Transverse colon (tissue), 4 donors: ENCODE measurements around the gene IFI27. TPM values are rescaled to one million over a fixed set of nuclear protein-coding genes. Genes with fewer than 3 reads are reported as not detected.
A peak's percentile ranks its signal among the peaks of the same experiment; 100 is the strongest.

Experiments
- DNase-seq: peaks from one replicate; pipeline ENCODE4 v3.0.0-alpha.2; 2019
- H3K27ac ChIP-seq, 4 donors: fragments of 200-600 bp; sonication (generic); 2 replicates each; pipeline ENCODE4 v1.5.1; 2016 to 2018; ENCODE audit warnings: inconsistent platforms in 4 of 4
- H3K27me3 ChIP-seq: fragments of 200-600 bp; sonication (generic); 2 replicates; pipeline ENCODE4 v1.5.1; 2017; ENCODE audit warnings: inconsistent platforms
- H3K36me3 ChIP-seq, 4 donors: fragments of 200-600 bp; sonication (generic); 2 replicates each; pipeline ENCODE4 v1.5.1; 2017 to 2019; ENCODE audit warnings: inconsistent platforms in 4 of 4
- H3K4me1 ChIP-seq, 4 donors: fragments of 200-600 bp; sonication (generic); 2 replicates each; pipeline ENCODE4 v1.5.1; 2017 to 2020; ENCODE audit warnings: inconsistent platforms in 4 of 4
- H3K4me3 ChIP-seq, 4 donors: fragments of 200-600 bp; sonication (generic); 1 replicate in 1 of 4; 2 replicates in 3 of 4; pipeline versions ENCODE4 v1.5.1 to v1.6.1; 2017 to 2019; ENCODE audit warnings: inconsistent platforms in 4 of 4
- H3K9me3 ChIP-seq, 2 donors: fragments of 200-600 bp; sonication (generic); 2 replicates each; pipeline ENCODE4 v1.5.1; 2017 to 2019; ENCODE audit warnings: inconsistent platforms in 2 of 2
- CTCF ChIP-seq, 5 experiments: fragments of 200-600 bp in 3 of 5; fragments of 450-650 bp in 2 of 5; sonication (generic) in 3 of 5; IDR thresholded peaks; 1 replicate in 2 of 5; 2 replicates in 3 of 5; pipeline ENCODE4 v1.5.1; 2016 to 2017; ENCODE audit warnings: antibody characterized with exemption in 5 of 5, inconsistent platforms in 3 of 5, mild to moderate bottlenecking in 2 of 5, moderate library complexity in 1 of 5
- EP300 ChIP-seq: sonication (generic); formaldehyde crosslinking; IDR thresholded peaks from one replicate; pipeline ENCODE4 v1.6.1; 2017; ENCODE audit warnings: antibody characterized with exemption, low read depth
- POLR2A ChIP-seq: fragments of 450-650 bp; IDR thresholded peaks from one replicate; pipeline ENCODE4 v1.6.1; 2016; ENCODE audit warnings: antibody characterized with exemption, mild to moderate bottlenecking, moderate library complexity
- POLR2AphosphoS5 ChIP-seq, 3 donors: sonication (generic); formaldehyde crosslinking; IDR thresholded peaks; one replicate each; pipeline ENCODE4 v1.6.1; 2016; ENCODE audit warnings: antibody characterized with exemption in 3 of 3
- WGBS, 2 donors: methylation state at CpG; one replicate each; pipeline ENCODE4 v1.1.5; 2018; ENCODE audit warnings: low coverage in 1 of 2; 5-methylcytosine and 5-hydroxymethylcytosine counted together
- in situ Hi-C, 4 donors: fragments of 200-750 bp; cut with MboI; loops; one replicate each; pipeline versions ENCODE4 v1.15.0 to v1.15.1; 2017; ENCODE audit warnings: low sequenced_read_pairs in 3 of 4, low pct_ligation_motif_present in 1 of 4, low pct_unique_long_range_greater_than_20kb in 1 of 4
- intact Hi-C: fragments of 100-400 bp; cut with DNase I; formaldehyde crosslinking; loops from one replicate; pipeline ENCODE4 v1.15.1; 2023; ENCODE audit warnings: low total_unique reads
- total RNA-seq, 4 donors: library from RNA; depleted of rRNA; stranded (reverse); fragments of >200 nt; gene quantifications; one replicate each; pipeline ENCODE4 v1.1.0, GENCODE V29; 2016

Gene IFI27
- total RNA-seq, 4 donors from 2014 or later = 124 to 1,625 (median 472) TPM

- no peaks in the 10 kb centered on the region for H3K9me3 ChIP-seq
- intact Hi-C loops (loop anchor here (5.0 kb wide), 1 partner anchor 99 kb away; no protein-coding TSS in a partner anchor), in situ Hi-C loops (loop anchor here (5.0 to 10.0 kb wide), 3 partner anchors 94 to 102 kb away; no protein-coding TSS in a partner anchor)
- WGBS, 2 donors = 30 to 80% methylated on average over 1 to 18 of the region's 18 CpGs
- H3K36me3 ChIP-seq = no peaks in the 10 kb centered on the region
- no peaks in the 10 kb centered on the region for H3K4me1 ChIP-seq
- H3K27me3 ChIP-seq = no peaks in the 10 kb centered on the region
- DNase-seq = peak; percentile 92
- TF ChIP-seq CTCF (IDR thresholded peaks at IDR 0.05) (peak; percentile 94 to 98 (median 97)), POLR2AphosphoS5 (IDR thresholded peaks at IDR 0.05) (no peak)
- H3K4me3 ChIP-seq = no peak overlapping the region
- H3K27ac ChIP-seq = no peak overlapping the region
These were observed 26.2 kb downstream of the IFI27 start for GRCh38 chr14:94136575-94137331.

DNA sequence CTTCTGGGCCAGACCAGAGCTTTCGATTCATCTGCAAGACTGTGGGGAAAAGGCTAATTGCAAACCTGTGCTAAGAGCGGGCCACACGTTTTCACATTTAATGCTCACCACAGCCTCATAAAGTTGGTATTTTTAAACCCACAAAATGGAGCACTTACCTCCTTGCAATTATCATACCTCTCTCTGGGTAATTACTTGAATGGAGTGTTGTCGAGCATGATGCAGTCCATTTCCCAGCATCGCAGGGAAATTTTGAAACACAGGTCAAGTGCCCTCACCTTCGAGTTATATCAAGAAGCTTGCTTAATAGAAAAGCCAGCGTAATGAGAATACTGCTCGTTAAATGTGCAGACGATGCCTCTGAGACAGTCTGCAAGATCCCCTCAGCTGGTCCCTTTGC lies 27.7 kb downstream of the IFI27 start:
- H3K36me3 ChIP-seq = no peaks in the 10 kb centered on the region
- 77 to 83% methylated on average over 5 to 9 of the region's 9 CpGs for WGBS, 2 donors
- no peaks in the 10 kb centered on the region for H3K9me3 ChIP-seq
- intact Hi-C loops (loop anchor here (5.0 kb wide), 1 partner anchor 101 kb away; no protein-coding TSS in a partner anchor), in situ Hi-C loops (loop anchor here (5.0 to 10.0 kb wide), 3 partner anchors 96 to 103 kb away; no protein-coding TSS in a partner anchor)
- H3K27me3 ChIP-seq = no peaks in the 10 kb centered on the region
- no peak for TF ChIP-seq EP300
- TF ChIP-seq POLR2AphosphoS5 (IDR thresholded peaks at IDR 0.05) = no peak
- TF ChIP-seq POLR2A = no peak
- no peak for TF ChIP-seq CTCF (IDR thresholded peaks at IDR 0.05)
- no peak for DNase-seq
- no peaks in the 10 kb centered on the region for H3K4me1 ChIP-seq
- H3K27ac ChIP-seq = no peak overlapping the region
- no peak overlapping the region for H3K4me3 ChIP-seq

DNA sequence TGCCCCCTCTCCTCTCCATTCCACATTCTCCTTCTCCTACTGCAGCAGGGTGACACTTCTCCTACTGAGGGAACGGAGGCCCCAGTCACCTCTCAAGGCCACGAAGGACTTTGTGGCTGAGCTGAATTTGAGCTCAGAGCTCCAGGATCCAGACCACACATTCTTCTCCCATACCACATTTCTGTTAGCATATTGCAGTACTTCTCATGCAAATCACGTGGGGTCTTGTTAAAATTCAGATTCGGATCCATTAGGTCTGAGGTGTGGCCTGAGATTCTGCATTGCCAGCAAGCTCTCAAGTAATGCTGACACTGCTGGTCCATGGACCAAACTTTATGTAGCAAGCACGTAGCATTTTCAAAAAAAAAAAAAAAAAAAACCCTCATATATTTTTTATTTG lies 28.5 kb downstream of the IFI27 start:
- in situ Hi-C loops (loop anchor here (5.0 to 10.0 kb wide), 3 partner anchors 97 to 104 kb away; no protein-coding TSS in a partner anchor), intact Hi-C loops (loop anchor here (5.0 kb wide), 1 partner anchor 102 kb away; no protein-coding TSS in a partner anchor)
- Histone ChIP-seq H3K27me3 (no peaks in the 10 kb centered on the region), H3K4me3 (no peak overlapping the region), H3K9me3 (no peaks in the 10 kb centered on the region), H3K4me1 (no peaks in the 10 kb centered on the region), H3K27ac (no peak overlapping the region), H3K36me3 (no peaks in the 10 kb centered on the region)
- TF ChIP-seq POLR2A (no peak), POLR2AphosphoS5 (IDR thresholded peaks at IDR 0.05) (no peak), EP300 (no peak), CTCF (IDR thresholded peaks at IDR 0.05) (no peak)
- WGBS, 2 donors = 67 to 78% methylated on average over 5 of the region's 5 CpGs
- no peak for DNase-seq

- Histone ChIP-seq H3K27ac (no peak overlapping the region), H3K36me3 (no peaks in the 10 kb centered on the region), H3K4me1 (no peaks in the 10 kb centered on the region), H3K4me3 (no peak overlapping the region), H3K9me3 (no peaks in the 10 kb centered on the region), H3K27me3 (no peaks in the 10 kb centered on the region)
- intact Hi-C loops (loop anchor here (5.0 kb wide), 1 partner anchor 102 kb away; no protein-coding TSS in a partner anchor), in situ Hi-C loops (loop anchor here (5.0 to 10.0 kb wide), 3 partner anchors 97 to 105 kb away; no protein-coding TSS in a partner anchor)
- WGBS, 2 donors = 75 to 87% methylated on average over 1 to 5 of the region's 5 CpGs
- DNase-seq = no peak
- TF ChIP-seq POLR2AphosphoS5 (IDR thresholded peaks at IDR 0.05) = no peak
- TF ChIP-seq POLR2A = no peak
- no peak for TF ChIP-seq EP300
- no peak for TF ChIP-seq CTCF (IDR thresholded peaks at IDR 0.05)
These were observed 28.9 kb downstream of the IFI27 start for GRCh38 chr14:94139421-94139820.
